DMS53 treated with DMSO at 0.1 percent for 48 hours (cell line): ENCODE measurements around the gene SLC25A45.
A peak's percentile ranks its signal among the peaks of the same experiment; 100 is the strongest.
"Not testable (repeated sequence)": the region's sequence is repeated elsewhere in the genome, so short reads cannot be mapped to it uniquely, and the experiment has no call there.

ENCODE experiments used
- DNase-seq: peaks from one replicate; lab custom pipeline; 2025; ENCODE audit not compliant: unreplicated experiment; lab: John Stamatoyannopoulos, UW

SLC25A45 gene

GRCh38 chr11:65363770-65364169 is 18.7 kb downstream of the SLC25A45 start:
- DNase-seq, result no peak

- DNase-seq, result no peak
Measured at GRCh38 chr11:65362966-65363365, 19.5 kb downstream of the SLC25A45 start.

GRCh38 chr11:65362320-65362931 is 20.0 kb downstream of the SLC25A45 start:
- no peak for DNase-seq

GRCh38 chr11:65357856-65358356 is 24.5 kb downstream of the SLC25A45 start:
- DNase-seq, result no peak

GRCh38 chr11:65356394-65356972 is 26.0 kb downstream of the SLC25A45 start:
- no peak for DNase-seq

GRCh38 chr11:65355776-65356393 is 26.6 kb downstream of the SLC25A45 start:
- DNase-seq, result no peak

- peak; percentile 19 for DNase-seq
Measured at GRCh38 chr11:65355013-65355775, 27.3 kb downstream of the SLC25A45 start.

- peak; percentile 92 for DNase-seq
Measured at GRCh38 chr11:65354265-65355012, 28.0 kb downstream of the SLC25A45 start, which contains the start of gene TIGD3. TIGD3 (plus strand) TSS chr11:65354751; CDS start chr11:65355809, 1,058 bp downstream.

GRCh38 chr11:65353900-65354264 is 28.6 kb downstream of the SLC25A45 start:
- DNase-seq, result peak; percentile 37

- no peak for DNase-seq
Measured at GRCh38 chr11:65353376-65353775, 29.1 kb downstream of the SLC25A45 start.

- DNase-seq, result no peak
Measured at GRCh38 chr11:65352783-65353182, 29.7 kb downstream of the SLC25A45 start.

- no peak for DNase-seq
Measured at GRCh38 chr11:65351511-65351910, 30.9 kb downstream of the SLC25A45 start.

GRCh38 chr11:65341856-65342255 is 40.6 kb downstream of the SLC25A45 start:
- DNase-seq, result no peak

GRCh38 chr11:65340226-65340625 is 42.2 kb downstream of the SLC25A45 start:
- no peak for DNase-seq

GRCh38 chr11:65338676-65339075 is 43.8 kb downstream of the SLC25A45 start:
- DNase-seq, result no peak

- DNase-seq, result no peak
Measured at GRCh38 chr11:65334696-65335295, 47.6 kb downstream of the SLC25A45 start.

GRCh38 chr11:65332591-65332990 is 49.9 kb downstream of the SLC25A45 start:
- not testable (repeated sequence) for DNase-seq

- no peak for DNase-seq
Measured at GRCh38 chr11:65330544-65330943, 51.9 kb downstream of the SLC25A45 start.

- peak; percentile 77 for DNase-seq
Measured at GRCh38 chr11:65329944-65330403, 52.5 kb downstream of the SLC25A45 start.

GRCh38 chr11:65329478-65329877 is 53.0 kb downstream of the SLC25A45 start:
- DNase-seq, result no peak
